BE2C (cell line): ENCODE measurements around the gene MYH15.
A peak's percentile ranks its signal among the peaks of the same experiment; 100 is the strongest.

Experiments
- DNase-seq: peaks from one replicate; pipeline ENCODE4 v3.0.0-alpha.2; 2020
- H3K27me3 ChIP-seq: fragments of 250-450 bp; sonication (Bioruptor Pico); 2 replicates; pipeline ENCODE4 v1.5.1; 2020; ENCODE audit warnings: mild to moderate bottlenecking
- H3K36me3 ChIP-seq: fragments of 250-450 bp; sonication (Bioruptor Pico); 2 replicates; pipeline ENCODE4 v1.5.1; 2020; ENCODE audit warnings: mild to moderate bottlenecking
- H3K4me1 ChIP-seq: fragments of 250-450 bp; sonication (Bioruptor Pico); 2 replicates; pipeline ENCODE4 v1.5.1; 2020
- H3K4me3 ChIP-seq: 2 replicates; pipeline ENCODE4 v1.5.1; 2011; ENCODE audit warnings: low read depth, low read length
- H3K9me3 ChIP-seq: fragments of 250-450 bp; sonication (Bioruptor Pico); 2 replicates; pipeline ENCODE4 v1.5.1; 2020
- CTCF ChIP-seq: IDR thresholded peaks from 2 replicates; pipeline ENCODE4 v1.5.1; 2012; ENCODE audit warnings: mild to moderate bottlenecking, low read depth, low read length

Gene MYH15

DNA sequence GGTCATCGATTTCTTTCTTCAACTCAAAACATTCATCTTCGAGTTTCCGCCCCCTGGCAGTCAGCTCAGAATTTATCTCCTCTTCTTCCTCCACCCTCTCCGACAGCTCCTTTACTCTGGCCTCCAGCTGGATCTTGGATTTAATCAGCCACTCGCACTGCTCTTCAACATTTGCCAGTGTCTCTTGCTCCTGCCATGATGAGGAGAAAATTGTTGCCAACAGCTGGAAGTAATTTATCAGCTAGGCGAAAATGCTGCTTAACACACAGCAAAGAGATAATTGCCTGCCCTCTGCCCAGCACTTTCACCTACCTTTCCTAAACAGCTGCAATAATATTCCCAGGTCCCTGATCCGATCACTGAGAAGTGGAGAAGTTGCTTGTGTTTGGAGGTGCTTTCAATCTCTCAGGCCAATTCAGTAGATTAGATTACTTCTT is 69.3 kb downstream of the MYH15 start:
- DNase-seq, result peak; percentile 64
- H3K27me3 ChIP-seq, result no peaks in the 10 kb centered on the region
- no peaks in the 10 kb centered on the region for H3K36me3 ChIP-seq
- peaks cover 26% of the 10 kb centered on the region for H3K4me1 ChIP-seq
- peak; percentile 18; the same call in 1 of the 2 replicates for TF ChIP-seq CTCF
- peak overlapping the region; percentile 25 for H3K4me3 ChIP-seq
- no peaks in the 10 kb centered on the region for H3K9me3 ChIP-seq

GRCh38 chr3:108438542-108438941 is 71.9 kb downstream of the MYH15 start:
- H3K36me3 ChIP-seq, result no peaks in the 10 kb centered on the region
- H3K4me1 ChIP-seq, result peaks cover 26% of the 10 kb centered on the region
- no peak for TF ChIP-seq CTCF
- no peaks in the 10 kb centered on the region for H3K27me3 ChIP-seq
- no peak overlapping the region for H3K4me3 ChIP-seq
- no peak for DNase-seq
- no peaks in the 10 kb centered on the region for H3K9me3 ChIP-seq

GRCh38 chr3:108437439-108437838 is 73.0 kb downstream of the MYH15 start:
- Histone ChIP-seq H3K27me3 (no peaks in the 10 kb centered on the region), H3K9me3 (no peaks in the 10 kb centered on the region), H3K4me3 (no peak overlapping the region), H3K4me1 (peaks cover 26% of the 10 kb centered on the region), H3K36me3 (no peaks in the 10 kb centered on the region)
- no peak for TF ChIP-seq CTCF
- no peak for DNase-seq

DNA sequence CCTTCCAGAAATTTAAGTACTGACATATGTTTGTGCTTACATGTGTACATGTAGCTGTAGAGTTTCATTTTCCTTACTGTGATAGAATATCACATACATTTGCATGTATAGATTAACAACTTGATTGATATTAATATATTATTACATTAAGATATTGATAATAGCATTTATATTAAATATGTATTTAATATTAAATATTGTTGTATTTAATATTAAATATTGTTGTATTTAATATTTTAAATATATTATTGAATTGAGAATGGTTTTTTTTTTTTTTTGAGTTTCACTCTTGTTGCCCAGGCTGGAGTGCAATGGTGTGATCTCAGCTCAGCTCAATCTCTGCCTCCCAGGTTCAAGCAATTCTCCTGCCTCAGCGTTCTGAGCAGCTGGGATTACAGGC is 76.5 kb downstream of the MYH15 start:
- no peak for DNase-seq
- no peaks in the 10 kb centered on the region for H3K36me3 ChIP-seq
- TF ChIP-seq CTCF, result no peak

DNA sequence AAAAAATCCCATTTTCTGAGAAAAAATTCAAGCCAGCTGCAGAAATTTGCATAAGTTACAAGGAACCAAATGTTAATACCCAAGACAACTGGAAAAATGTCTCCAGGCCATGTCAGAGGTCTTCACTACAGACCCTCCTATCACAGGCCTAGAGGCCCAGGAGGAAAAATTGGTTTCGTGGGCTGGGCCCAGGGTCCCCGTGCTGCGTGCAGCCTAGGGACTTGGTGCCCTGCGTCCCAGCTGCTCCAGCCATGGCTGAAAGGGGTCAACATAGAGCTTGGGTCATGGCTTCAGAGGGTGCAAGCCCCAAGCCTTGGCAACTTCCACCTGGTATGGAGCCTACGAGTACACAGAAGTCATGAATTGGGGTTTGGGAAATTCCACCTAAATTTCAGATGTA is 78.0 kb downstream of the MYH15 start:
- no peaks in the 10 kb centered on the region for H3K9me3 ChIP-seq
- no peak for TF ChIP-seq CTCF
- no peak overlapping the region for H3K4me3 ChIP-seq
- H3K4me1 ChIP-seq, result no peaks in the 10 kb centered on the region
- DNase-seq, result no peak
- H3K36me3 ChIP-seq, result no peaks in the 10 kb centered on the region
- no peaks in the 10 kb centered on the region for H3K27me3 ChIP-seq

More for the DNA sequence above, 76.5 kb downstream of the MYH15 start:
- H3K9me3 ChIP-seq, result no peaks in the 10 kb centered on the region
- H3K4me3 ChIP-seq, result no peak overlapping the region
- H3K4me1 ChIP-seq, result no peaks in the 10 kb centered on the region
- H3K27me3 ChIP-seq, result no peaks in the 10 kb centered on the region

DNA sequence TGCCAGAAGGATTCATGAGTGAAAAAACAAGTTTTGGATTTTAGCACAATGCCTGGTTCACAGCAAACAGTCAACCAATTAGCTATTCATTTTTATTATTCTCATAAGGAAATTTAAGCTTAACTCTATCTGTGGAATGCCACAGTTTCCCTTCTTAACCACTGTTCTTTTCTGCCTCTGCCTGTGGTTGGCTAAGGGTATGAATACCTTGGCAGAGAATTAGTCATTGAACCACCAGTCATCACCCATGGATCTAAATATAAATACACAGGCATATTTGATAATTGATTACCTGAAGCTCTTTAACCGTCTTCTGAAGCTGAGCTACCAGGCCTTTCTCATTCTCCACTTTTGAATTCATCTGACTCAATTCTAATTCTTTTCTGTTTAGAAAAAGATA is 79.9 kb downstream of the MYH15 start:
- Histone ChIP-seq H3K36me3 (no peaks in the 10 kb centered on the region), H3K9me3 (no peaks in the 10 kb centered on the region), H3K27me3 (no peaks in the 10 kb centered on the region), H3K4me3 (no peak overlapping the region), H3K4me1 (no peaks in the 10 kb centered on the region)
- no peak for DNase-seq
- no peak for TF ChIP-seq CTCF
